ENCODE results near the gene ZMYND8.

- TF ChIP-seq CTCF (IDR thresholded peaks at IDR 0.05) (no peak), POLR2A (IDR thresholded peaks at IDR 0.05) (no peak)
Measured at GRCh38 chr20:47183367-47183766, 173.1 kb downstream of the ZMYND8 start.

Data from Peyer's patch (tissue), 4 donors.